ENCODE data around the gene ATP6V0C. TPM values are rescaled to one million over a fixed set of nuclear protein-coding genes. Genes with fewer than 3 reads are reported as not detected.
"Not testable (repeated sequence)": the region's sequence is repeated elsewhere in the genome, so short reads cannot be mapped to it uniquely, and the experiment has no call there.

The ATP6V0C gene
- total and polyA plus RNA-seq, 2 experiments from 2014 or later = 81.4 to 375 TPM

DNA sequence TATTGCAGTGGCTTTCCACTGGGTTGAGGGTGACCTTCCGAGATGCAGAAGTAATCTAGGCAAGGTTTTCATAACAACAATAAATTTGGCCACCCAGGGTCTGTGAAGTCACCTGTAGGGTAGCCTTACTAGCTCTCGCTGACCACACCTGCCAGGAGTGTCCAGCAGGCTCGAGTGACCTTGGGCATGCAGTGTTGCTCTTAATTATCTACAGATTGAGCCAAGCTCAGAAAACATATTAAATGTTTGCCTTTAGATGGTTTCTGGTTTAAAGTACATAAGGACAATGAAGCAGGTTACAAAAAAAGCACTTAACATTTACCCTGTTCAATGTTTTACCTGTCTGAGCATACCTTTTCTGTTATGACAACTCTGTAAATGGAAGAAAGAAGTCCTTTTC, 37.0 kb upstream of the ATP6V0C start:
- Histone ChIP-seq H3K9me3 (ENCODE audit: low read depth) (no peaks in the 10 kb centered on the region), H3K27me3 (no peaks in the 10 kb centered on the region), H3K9me2 (replicated peaks; ENCODE audit: insufficient read depth) (no peaks in the 10 kb centered on the region), H3K36me3 (replicated peaks; ENCODE audit: insufficient read depth, low read depth) (no peaks in the 10 kb centered on the region), H3K79me2 (peaks cover 68% of the 10 kb centered on the region), H3K4me1 (ENCODE audit: insufficient read depth) (peaks cover 40% of the 10 kb centered on the region), H2AFZ (no peak overlapping the region), H4K20me1 (ENCODE audit: insufficient read depth, poor library complexity, severe bottlenecking) (peaks cover 30% of the 10 kb centered on the region), H3K27ac (peak overlapping the region; percentile 72), H3K4me2 (peak overlapping the region; percentile 99), H3K4me3 (no peak overlapping the region)
- WGBS (ENCODE audit: low lambda C conversion rate, missing lambda C conversion rate) = 73% methylated on average over 3 of the region's 3 CpGs
- TF ChIP-seq EZH2phosphoT487 (IDR thresholded peaks at IDR 0.05; ENCODE audit: low read depth, severe bottlenecking, unreplicated experiment) (no peak), EZH2 (IDR thresholded peaks at IDR 0.05; ENCODE audit: borderline replicate concordance) (no peak)
- TF ChIP-seq, protein P1, sequence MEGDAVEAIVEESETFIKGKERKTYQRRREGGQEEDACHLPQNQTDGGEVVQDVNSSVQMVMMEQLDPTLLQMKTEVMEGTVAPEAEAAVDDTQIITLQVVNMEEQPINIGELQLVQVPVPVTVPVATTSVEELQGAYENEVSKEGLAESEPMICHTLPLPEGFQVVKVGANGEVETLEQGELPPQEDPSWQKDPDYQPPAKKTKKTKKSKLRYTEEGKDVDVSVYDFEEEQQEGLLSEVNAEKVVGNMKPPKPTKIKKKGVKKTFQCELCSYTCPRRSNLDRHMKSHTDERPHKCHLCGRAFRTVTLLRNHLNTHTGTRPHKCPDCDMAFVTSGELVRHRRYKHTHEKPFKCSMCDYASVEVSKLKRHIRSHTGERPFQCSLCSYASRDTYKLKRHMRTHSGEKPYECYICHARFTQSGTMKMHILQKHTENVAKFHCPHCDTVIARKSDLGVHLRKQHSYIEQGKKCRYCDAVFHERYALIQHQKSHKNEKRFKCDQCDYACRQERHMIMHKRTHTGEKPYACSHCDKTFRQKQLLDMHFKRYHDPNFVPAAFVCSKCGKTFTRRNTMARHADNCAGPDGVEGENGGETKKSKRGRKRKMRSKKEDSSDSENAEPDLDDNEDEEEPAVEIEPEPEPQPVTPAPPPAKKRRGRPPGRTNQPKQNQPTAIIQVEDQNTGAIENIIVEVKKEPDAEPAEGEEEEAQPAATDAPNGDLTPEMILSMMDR (IDR thresholded peaks at IDR 0.05; ENCODE audit: poor library complexity) = no peak
- DNase-seq (ENCODE audit: low spot score) = no peak

DNA sequence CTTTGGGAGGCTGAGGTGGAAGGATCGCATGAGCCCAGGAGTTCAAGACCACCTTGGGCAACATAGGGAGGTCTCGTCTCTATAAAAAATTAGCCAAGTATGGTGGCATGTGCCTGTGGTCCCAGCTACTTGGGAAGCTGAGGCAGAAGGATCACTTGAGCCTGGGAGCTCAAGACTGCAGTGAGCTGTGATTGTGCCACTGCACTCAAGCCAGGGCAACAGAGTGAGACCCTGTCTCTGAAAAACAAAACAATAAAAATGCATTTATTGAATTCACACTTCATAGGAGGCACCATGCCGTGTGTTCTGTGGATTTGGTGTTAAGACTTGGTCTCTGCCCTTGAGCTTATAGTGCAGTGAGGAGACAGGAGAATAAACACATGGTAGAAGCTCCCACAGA, 36.4 kb upstream of the ATP6V0C start:
- Histone ChIP-seq H3K27me3 (no peaks in the 10 kb centered on the region), H3K9me2 (replicated peaks; ENCODE audit: insufficient read depth) (no peaks in the 10 kb centered on the region), H3K36me3 (replicated peaks; ENCODE audit: insufficient read depth, low read depth) (no peaks in the 10 kb centered on the region), H3K4me3 (no peak overlapping the region), H2AFZ (no peak overlapping the region), H3K4me1 (ENCODE audit: insufficient read depth) (peaks cover 34% of the 10 kb centered on the region), H4K20me1 (ENCODE audit: insufficient read depth, poor library complexity, severe bottlenecking) (peaks cover 30% of the 10 kb centered on the region), H3K79me2 (peaks cover 74% of the 10 kb centered on the region), H3K4me2 (peak overlapping the region; percentile 99), H3K9me3 (ENCODE audit: low read depth) (no peaks in the 10 kb centered on the region), H3K27ac (peak overlapping the region; percentile 72)
- WGBS (ENCODE audit: low lambda C conversion rate, missing lambda C conversion rate) = 87% methylated on average over 3 of the region's 3 CpGs
- TF ChIP-seq EZH2 (IDR thresholded peaks at IDR 0.05; ENCODE audit: borderline replicate concordance) = no peak
- TF ChIP-seq EZH2phosphoT487 (IDR thresholded peaks at IDR 0.05; ENCODE audit: low read depth, severe bottlenecking, unreplicated experiment) = no peak
- TF ChIP-seq, protein P1 (IDR thresholded peaks at IDR 0.05; ENCODE audit: poor library complexity) = no peak
- no peak for DNase-seq (ENCODE audit: low spot score)

DNA sequence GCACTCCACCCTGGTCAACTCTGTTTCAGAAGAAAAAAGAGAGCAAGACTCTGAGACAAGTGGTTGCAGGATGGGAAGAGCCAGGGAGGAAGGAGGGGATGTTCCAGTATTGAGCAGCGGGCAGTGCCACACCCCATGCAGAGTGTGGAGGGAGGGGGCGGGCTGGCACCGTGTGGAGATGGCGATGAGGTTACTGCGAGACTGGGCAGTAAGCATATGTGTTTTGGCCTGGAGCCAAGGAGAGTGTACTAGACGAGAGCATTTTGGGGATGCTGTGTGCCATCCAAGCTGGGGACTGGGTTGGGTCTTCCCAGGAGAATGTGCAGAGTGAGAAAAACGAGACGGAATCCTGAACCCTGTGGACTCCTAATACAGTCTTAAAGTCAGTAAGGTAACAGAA, 35.5 kb upstream of the ATP6V0C start:
- WGBS (ENCODE audit: low lambda C conversion rate, missing lambda C conversion rate) = 91% methylated on average over 8 of the region's 8 CpGs
- no peak overlapping the region for H3K4me3 ChIP-seq
- H3K4me2 ChIP-seq = peak overlapping the region; percentile 12
- peaks cover 32% of the 10 kb centered on the region for H4K20me1 ChIP-seq (ENCODE audit: insufficient read depth, poor library complexity, severe bottlenecking)
- DNase-seq (ENCODE audit: low spot score) = no peak
- H3K36me3 ChIP-seq (replicated peaks; ENCODE audit: insufficient read depth, low read depth) = no peaks in the 10 kb centered on the region
- H2AFZ ChIP-seq = no peak overlapping the region
- no peak overlapping the region for H3K27ac ChIP-seq
- no peaks in the 10 kb centered on the region for H3K27me3 ChIP-seq
- no peaks in the 10 kb centered on the region for H3K9me3 ChIP-seq (ENCODE audit: low read depth)
- TF ChIP-seq, protein P1 (IDR thresholded peaks at IDR 0.05; ENCODE audit: poor library complexity) = no peak
- no peak for TF ChIP-seq EZH2phosphoT487 (IDR thresholded peaks at IDR 0.05; ENCODE audit: low read depth, severe bottlenecking, unreplicated experiment)
- TF ChIP-seq EZH2 (IDR thresholded peaks at IDR 0.05; ENCODE audit: borderline replicate concordance) = no peak
- peaks cover 33% of the 10 kb centered on the region for H3K4me1 ChIP-seq (ENCODE audit: insufficient read depth)
- H3K9me2 ChIP-seq (replicated peaks; ENCODE audit: insufficient read depth) = no peaks in the 10 kb centered on the region
- H3K79me2 ChIP-seq = peaks cover 82% of the 10 kb centered on the region

DNA sequence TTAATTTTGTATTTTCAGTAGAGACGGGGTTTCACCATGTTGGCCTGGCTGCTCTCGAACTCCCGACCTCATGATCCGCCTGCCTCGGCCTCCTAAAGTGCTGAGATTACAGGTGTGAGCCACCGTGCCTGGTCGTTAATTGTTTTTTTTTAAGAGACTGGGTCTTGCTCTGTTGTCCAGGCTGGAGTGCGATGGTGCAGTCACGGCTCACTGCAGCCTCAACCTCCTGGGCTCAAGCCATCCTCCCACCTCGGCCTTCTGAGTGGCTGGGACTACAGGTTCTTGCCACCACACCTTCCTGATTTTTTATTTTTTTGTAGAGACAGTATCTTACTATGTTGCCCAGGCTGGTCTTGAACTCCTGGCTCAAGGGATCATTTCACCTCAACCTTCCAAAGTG, 33.8 kb upstream of the ATP6V0C start:
- H3K36me3 ChIP-seq (replicated peaks; ENCODE audit: insufficient read depth, low read depth); H3K9me2 ChIP-seq (replicated peaks; ENCODE audit: insufficient read depth); H3K27me3 ChIP-seq; H3K4me2 ChIP-seq; H3K4me3 ChIP-seq; H2AFZ ChIP-seq; H3K27ac ChIP-seq; DNase-seq (ENCODE audit: low spot score); H3K9me3 ChIP-seq (ENCODE audit: low read depth): not testable (repeated sequence)
- Histone ChIP-seq H4K20me1 (ENCODE audit: insufficient read depth, poor library complexity, severe bottlenecking) (peaks cover 34% of the 10 kb centered on the region), H3K79me2 (peaks cover 84% of the 10 kb centered on the region), H3K4me1 (ENCODE audit: insufficient read depth) (peaks cover 43% of the 10 kb centered on the region)
- WGBS (ENCODE audit: low lambda C conversion rate, missing lambda C conversion rate) = 95% methylated on average over 10 of the region's 10 CpGs
